ENCODE results near the gene STARD7. TPM values are rescaled to one million over a fixed set of nuclear protein-coding genes. Genes with fewer than 3 reads are reported as not detected.
"Not testable (repeated sequence)": the region's sequence is repeated elsewhere in the genome, so short reads cannot be mapped to it uniquely, and the experiment has no call there.

Gene STARD7
- total RNA-seq, 1 donor = 170 TPM

DNA sequence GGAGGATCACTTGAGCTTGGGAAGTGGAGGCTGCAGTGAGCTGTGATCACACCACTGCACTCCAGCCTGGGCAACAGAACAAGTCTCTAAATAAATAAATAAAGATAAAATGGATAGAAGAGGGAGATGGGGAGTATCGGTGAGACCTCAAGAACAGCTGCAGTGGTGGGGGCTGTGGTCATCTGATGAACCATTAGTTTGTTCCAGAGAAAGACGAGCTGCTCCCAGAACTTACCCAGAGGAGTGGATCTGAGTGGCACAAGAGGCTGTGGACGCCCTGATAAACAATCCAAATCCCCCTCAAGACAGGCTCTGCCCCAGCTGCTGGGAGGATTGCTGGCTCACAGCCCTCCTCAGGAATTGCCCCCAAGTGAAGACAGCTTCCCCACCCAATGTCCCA is 30.5 kb upstream of the STARD7 start:
- TF ChIP-seq, protein P1, sequence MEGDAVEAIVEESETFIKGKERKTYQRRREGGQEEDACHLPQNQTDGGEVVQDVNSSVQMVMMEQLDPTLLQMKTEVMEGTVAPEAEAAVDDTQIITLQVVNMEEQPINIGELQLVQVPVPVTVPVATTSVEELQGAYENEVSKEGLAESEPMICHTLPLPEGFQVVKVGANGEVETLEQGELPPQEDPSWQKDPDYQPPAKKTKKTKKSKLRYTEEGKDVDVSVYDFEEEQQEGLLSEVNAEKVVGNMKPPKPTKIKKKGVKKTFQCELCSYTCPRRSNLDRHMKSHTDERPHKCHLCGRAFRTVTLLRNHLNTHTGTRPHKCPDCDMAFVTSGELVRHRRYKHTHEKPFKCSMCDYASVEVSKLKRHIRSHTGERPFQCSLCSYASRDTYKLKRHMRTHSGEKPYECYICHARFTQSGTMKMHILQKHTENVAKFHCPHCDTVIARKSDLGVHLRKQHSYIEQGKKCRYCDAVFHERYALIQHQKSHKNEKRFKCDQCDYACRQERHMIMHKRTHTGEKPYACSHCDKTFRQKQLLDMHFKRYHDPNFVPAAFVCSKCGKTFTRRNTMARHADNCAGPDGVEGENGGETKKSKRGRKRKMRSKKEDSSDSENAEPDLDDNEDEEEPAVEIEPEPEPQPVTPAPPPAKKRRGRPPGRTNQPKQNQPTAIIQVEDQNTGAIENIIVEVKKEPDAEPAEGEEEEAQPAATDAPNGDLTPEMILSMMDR (IDR thresholded peaks at IDR 0.05; ENCODE audit: insufficient read depth, low read length) = no peak
- H3K4me3 ChIP-seq (ENCODE audit: low read depth, low read length) = no peak overlapping the region
- DNase-seq (ENCODE audit: low read depth) = no peak

DNA sequence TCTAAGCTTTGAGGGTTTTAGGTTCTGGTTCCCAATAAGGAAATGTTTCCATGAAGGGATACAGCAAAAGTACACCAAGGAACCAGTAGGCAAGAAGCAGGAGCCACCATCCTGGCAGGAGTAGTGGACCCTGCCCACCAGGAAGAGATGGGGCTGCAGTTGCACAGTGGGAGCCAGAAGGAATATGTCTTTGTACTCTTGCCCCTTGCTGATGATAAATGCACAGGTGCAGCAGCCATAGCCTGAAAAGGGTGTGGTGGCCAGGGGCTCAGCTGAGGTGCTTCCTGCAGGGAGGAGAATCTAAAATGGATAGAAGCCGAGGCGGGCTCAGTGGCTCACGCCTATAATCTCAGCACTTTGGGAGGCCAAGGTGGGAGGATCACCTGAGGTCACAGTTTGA is 29.6 kb upstream of the STARD7 start:
- H3K4me3 ChIP-seq (ENCODE audit: low read depth, low read length) = no peak overlapping the region
- DNase-seq (ENCODE audit: low read depth) = no peak
- TF ChIP-seq, protein P1 (IDR thresholded peaks at IDR 0.05; ENCODE audit: insufficient read depth, low read length) = no peak

DNA sequence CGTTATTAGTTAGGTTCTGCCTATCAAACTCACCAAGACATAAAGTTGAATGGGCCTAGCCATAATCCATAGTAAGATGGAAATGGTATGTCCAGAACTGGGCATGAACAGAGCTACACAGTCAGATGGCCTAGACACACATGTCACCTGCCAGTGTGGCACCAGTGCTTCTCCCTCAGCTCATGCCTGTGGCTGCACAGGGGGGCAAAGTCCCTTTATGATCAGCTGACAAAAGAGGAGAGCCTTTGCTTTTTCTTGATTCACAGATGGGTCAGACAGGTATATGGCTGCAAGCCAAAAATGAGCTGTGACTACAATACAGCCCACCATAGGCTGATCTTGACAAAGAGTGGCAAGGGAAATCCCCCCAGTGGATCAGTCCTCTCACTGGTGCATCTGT is 28.3 kb upstream of the STARD7 start:
- TF ChIP-seq, protein P1 (IDR thresholded peaks at IDR 0.05; ENCODE audit: insufficient read depth, low read length) = no peak
- no peak overlapping the region for H3K4me3 ChIP-seq (ENCODE audit: low read depth, low read length)
- no peak for DNase-seq (ENCODE audit: low read depth)

DNA sequence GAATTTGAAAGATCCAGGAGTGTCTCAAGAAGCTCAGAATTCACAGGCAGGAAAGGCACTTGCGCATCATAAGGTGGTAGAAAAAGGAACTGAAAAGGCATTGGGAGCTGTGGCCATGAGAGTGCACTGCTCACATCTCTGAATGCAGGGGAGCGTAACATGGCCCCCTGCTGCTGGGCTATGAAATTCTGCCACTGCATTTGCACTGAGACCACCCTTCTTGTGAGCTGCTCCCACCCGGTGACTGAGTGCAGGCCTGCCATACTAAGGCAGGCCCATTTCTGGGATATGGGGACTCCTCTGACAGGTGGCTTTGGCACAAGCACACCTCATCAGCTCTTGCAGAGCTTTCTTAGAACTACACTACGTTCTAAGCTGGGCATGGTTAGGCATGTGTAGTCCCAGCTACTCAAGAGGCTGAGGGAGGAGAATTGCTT is 25.3 kb upstream of the STARD7 start:
- TF ChIP-seq, protein P1 (IDR thresholded peaks at IDR 0.05; ENCODE audit: insufficient read depth, low read length) = no peak
- no peak for DNase-seq (ENCODE audit: low read depth)
- H3K4me3 ChIP-seq (ENCODE audit: low read depth, low read length) = no peak overlapping the region

DNA sequence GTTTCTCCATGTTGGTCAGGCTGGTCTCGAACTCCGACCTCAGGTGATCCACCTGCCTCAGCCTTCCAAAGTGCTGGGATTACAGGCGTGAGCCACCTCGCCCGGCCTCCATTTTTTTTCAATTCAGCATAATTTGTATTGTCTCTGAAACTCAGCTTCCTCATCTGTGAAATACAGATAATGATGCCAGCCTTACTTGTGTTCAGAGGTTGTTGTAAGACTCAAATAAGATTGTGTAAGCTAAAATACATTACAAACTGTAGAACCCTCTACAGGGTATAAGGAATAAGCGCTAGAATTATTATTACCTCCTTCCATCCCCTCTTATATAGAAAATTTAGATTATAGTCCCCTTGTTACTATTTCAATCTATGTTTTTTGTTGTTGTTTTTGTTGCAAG is 24.8 kb upstream of the STARD7 start:
- TF ChIP-seq, protein P1 (IDR thresholded peaks at IDR 0.05; ENCODE audit: insufficient read depth, low read length) = no peak
- H3K4me3 ChIP-seq (ENCODE audit: low read depth, low read length) = no peak overlapping the region
- DNase-seq (ENCODE audit: low read depth) = no peak

DNA sequence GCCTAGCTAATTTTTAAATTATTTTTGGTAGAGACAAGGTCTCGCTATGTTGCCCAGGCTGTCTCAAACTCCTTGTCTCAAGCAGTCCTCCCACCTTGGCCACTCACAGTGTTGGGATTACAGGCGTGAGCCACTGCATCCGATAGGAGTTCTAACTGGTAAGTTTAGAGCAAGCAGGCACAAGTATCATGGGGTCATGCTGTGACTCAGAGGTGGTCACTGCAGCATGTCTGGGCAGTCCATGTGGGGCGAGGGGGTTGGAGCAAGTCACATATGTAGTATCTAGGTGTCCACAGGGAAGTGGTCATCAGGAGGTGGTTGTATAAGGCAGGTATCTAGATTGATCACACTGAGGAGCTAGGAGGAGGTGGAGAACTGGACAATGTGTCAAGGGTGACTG is 22.7 kb upstream of the STARD7 start:
- no peak overlapping the region for H3K4me3 ChIP-seq (ENCODE audit: low read depth, low read length)
- TF ChIP-seq, protein P1 (IDR thresholded peaks at IDR 0.05; ENCODE audit: insufficient read depth, low read length) = no peak
- DNase-seq (ENCODE audit: low read depth) = no peak

DNA sequence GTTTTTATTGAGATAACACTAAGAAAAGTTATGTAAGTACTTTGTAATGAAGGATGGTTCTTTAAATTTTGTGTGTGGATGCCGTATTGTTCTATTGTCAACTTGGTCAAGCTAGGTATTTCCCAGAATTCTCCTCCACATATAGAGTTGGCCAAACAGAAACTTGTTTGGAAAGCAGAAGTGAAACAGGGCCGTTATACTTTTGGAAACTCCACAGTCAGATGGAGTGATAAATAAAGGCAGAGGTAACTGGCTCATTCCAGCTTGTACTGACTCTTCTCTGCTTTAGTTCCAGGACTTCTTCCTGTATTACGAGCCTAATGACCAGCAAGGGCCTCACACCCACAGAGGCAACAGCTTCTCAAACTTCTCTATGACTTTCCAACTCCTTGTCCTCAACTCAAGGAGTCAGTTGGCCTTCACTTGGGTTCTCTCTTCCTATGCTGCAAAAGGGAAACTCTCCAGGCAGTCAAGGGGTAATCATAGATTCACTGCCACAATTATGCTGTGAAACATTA is 16.4 kb upstream of the STARD7 start:
- DNase-seq (ENCODE audit: low read depth) = no peak
- TF ChIP-seq, protein P1 (IDR thresholded peaks at IDR 0.05; ENCODE audit: insufficient read depth, low read length) = no peak
- H3K4me3 ChIP-seq (ENCODE audit: low read depth, low read length) = no peak overlapping the region

DNA sequence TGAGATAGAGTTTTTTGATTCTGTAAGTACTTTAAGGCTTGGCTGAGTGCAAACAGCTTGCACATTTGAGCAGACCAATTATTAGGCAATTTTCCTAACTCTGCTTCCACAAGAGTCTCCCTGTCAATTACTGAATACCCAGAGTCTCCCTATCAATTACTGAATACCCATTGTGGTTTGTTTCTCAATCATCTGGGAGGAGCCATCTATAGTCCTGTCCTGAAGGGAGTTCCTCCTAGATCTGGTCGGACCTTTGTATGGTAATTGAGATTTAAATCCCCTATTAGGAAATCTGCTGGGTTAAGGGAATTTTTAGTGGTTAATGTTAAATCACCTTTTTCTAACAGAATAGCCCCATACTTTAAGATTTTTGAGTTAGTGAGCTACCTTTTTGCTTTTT is 12.5 kb upstream of the STARD7 start:
- not testable (repeated sequence) for DNase-seq (ENCODE audit: low read depth); H3K4me3 ChIP-seq (ENCODE audit: low read depth, low read length)

DNA sequence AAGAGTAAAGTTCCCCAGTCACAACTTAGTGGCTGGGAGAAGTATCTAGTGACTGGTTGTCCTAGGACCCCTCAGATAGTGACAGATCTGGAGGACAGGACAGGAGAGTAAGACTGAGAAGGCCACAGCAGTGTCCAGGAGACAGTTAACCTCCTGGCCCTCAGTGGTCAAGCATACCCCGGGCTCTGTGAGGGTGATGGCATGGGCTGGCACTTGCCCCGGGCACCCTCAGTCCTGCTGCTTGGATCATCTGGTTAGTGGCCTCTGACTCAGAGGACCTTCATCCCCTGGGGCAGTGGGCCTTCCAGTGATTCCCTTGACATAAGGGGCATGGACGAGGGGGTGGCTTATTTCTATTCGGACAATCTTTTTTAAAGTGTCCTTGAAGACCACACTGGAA is 11.3 kb upstream of the STARD7 start:
- H3K4me3 ChIP-seq (ENCODE audit: low read depth, low read length); DNase-seq (ENCODE audit: low read depth): not testable (repeated sequence)

All from fibroblast of the aortic adventitia (primary cell).